ENCODE data around the gene TMEM272. TPM values are rescaled to one million over a fixed set of nuclear protein-coding genes. Genes with fewer than 3 reads are reported as not detected.

TMEM272 gene
- total RNA-seq, 1 donor from 2014 or later = 0.59 TPM

DNA sequence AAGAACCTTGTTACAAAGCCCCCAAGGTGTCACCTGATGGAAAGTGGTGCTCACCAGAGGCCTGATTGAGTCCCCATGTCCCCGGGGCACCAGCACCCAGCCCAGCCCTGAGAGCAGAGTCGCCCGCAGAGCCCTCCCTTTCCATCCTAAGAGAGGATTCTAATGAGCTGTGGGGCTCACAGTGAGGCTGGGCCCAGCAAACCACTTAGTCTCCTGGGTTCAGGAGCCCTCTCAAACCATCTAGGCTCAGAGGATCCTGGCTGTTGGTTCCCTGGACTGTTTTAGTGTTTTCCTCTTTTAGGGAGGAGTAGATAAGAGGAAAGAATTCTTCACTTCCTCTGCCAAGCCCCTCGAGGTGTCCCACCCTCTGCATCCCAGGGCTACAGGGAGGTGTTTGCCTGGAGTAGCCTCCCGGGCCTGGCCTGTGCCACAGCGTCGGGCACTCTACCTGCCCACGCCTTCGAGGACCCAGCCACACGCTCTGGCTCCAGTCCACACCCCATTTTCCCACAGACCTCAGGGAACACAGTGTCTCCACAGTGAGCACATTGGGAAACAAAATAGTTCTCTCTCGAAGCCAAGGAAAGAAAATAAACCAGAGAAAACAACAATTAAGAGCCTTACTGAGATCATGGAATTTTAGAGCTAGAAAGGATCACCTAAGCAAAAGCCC lies 75.4 kb downstream of the TMEM272 start:
- no peak for TF ChIP-seq CTCF (IDR thresholded peaks at IDR 0.05; ENCODE audit: partially characterized antibody, unreplicated experiment)
- peaks cover 12% of the 10 kb centered on the region for H3K27me3 Mint-ChIP-seq (ENCODE audit: unreplicated experiment)
- no peaks in the 10 kb centered on the region for H3K36me3 Mint-ChIP-seq (ENCODE audit: unreplicated experiment)
- no peak overlapping the region for H3K4me3 Mint-ChIP-seq (ENCODE audit: unreplicated experiment)
- no peak for DNase-seq
- peaks cover 11% of the 10 kb centered on the region for H3K9me3 Mint-ChIP-seq (ENCODE audit: unreplicated experiment)
- H3K27ac Mint-ChIP-seq (ENCODE audit: unreplicated experiment) = no peak overlapping the region
- peaks cover 19% of the 10 kb centered on the region for H3K4me1 Mint-ChIP-seq (ENCODE audit: low read depth, unreplicated experiment)

DNA sequence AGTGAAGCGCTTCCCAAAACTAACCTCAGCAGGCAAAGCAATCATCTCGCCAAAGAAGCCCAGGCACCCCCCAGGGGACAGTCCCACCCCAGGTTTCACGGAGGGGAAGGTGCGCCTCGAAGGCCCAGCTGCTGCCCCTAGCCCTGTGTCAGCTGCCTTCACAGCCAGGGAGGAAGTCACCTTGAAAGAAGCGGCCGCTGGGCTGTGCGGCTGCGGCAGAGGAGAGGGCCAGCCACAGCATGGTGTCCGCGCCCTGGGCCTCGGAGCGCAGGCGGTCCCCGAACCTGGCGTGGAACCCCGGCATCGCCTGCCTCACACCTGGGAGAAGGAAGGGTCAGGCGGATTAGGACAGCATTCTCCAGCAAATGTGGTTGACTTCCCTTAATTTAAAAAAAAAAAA lies 76.0 kb downstream of the TMEM272 start:
- no peak for TF ChIP-seq CTCF (IDR thresholded peaks at IDR 0.05; ENCODE audit: partially characterized antibody, unreplicated experiment)
- Mint-ChIP-seq H3K9me3 (ENCODE audit: unreplicated experiment) (peaks cover 11% of the 10 kb centered on the region), H3K27me3 (ENCODE audit: unreplicated experiment) (peaks cover 12% of the 10 kb centered on the region), H3K27ac (ENCODE audit: unreplicated experiment) (peak overlapping the region; percentile 86), H3K36me3 (ENCODE audit: unreplicated experiment) (no peaks in the 10 kb centered on the region), H3K4me3 (ENCODE audit: unreplicated experiment) (peak overlapping the region; percentile 59), H3K4me1 (ENCODE audit: low read depth, unreplicated experiment) (peaks cover 22% of the 10 kb centered on the region)
- DNase-seq = no peak

DNA sequence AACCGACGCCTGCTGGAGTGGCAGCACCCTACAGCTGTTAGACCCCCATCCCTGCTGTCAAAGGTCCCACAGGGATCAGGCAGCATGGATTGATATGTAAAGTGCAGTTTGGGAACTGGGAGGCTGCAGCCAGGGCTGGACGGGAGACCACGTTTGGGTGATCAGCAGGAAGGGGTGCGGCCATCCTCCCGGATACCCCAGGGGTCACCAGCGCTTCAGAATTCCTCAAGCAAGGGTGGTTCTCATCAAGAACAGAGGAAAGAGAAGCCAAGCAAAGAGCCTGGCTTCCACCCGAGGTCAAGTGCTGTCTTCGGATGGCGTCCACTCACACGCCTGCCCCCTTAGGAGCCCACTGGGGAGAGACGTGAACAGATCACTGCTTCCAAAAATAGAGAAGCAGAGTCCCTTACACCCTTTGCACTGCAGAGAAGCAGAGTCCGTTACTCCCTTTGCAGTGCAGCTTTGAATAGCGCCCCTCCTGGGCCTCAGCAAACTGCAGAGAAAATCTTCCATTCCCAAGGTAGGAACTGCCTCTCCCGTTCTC lies 76.5 kb downstream of the TMEM272 start:
- DNase-seq = peak; percentile 47
- no peaks in the 10 kb centered on the region for H3K36me3 Mint-ChIP-seq (ENCODE audit: unreplicated experiment)
- peak; percentile 35 for TF ChIP-seq CTCF (IDR thresholded peaks at IDR 0.05; ENCODE audit: partially characterized antibody, unreplicated experiment)
- H3K9me3 Mint-ChIP-seq (ENCODE audit: unreplicated experiment) = peaks cover 11% of the 10 kb centered on the region
- H3K4me3 Mint-ChIP-seq (ENCODE audit: unreplicated experiment) = peak overlapping the region; percentile 59
- peak overlapping the region; percentile 86 for H3K27ac Mint-ChIP-seq (ENCODE audit: unreplicated experiment)
- peaks cover 12% of the 10 kb centered on the region for H3K27me3 Mint-ChIP-seq (ENCODE audit: unreplicated experiment)
- peaks cover 23% of the 10 kb centered on the region for H3K4me1 Mint-ChIP-seq (ENCODE audit: low read depth, unreplicated experiment)

GRCh38 chr13:51767100-51767499 lies 77.9 kb downstream of the TMEM272 start:
- Mint-ChIP-seq H3K36me3 (ENCODE audit: unreplicated experiment) (no peaks in the 10 kb centered on the region), H3K4me1 (ENCODE audit: low read depth, unreplicated experiment) (peaks cover 20% of the 10 kb centered on the region), H3K9me3 (ENCODE audit: unreplicated experiment) (peaks cover 9% of the 10 kb centered on the region), H3K27ac (ENCODE audit: unreplicated experiment) (no peak overlapping the region), H3K27me3 (ENCODE audit: unreplicated experiment) (peaks cover 15% of the 10 kb centered on the region), H3K4me3 (ENCODE audit: unreplicated experiment) (no peak overlapping the region)
- no peak for TF ChIP-seq CTCF (IDR thresholded peaks at IDR 0.05; ENCODE audit: partially characterized antibody, unreplicated experiment)
- no peak for DNase-seq

GRCh38 chr13:51765142-51765515 lies 79.8 kb downstream of the TMEM272 start:
- peaks cover 9% of the 10 kb centered on the region for H3K9me3 Mint-ChIP-seq (ENCODE audit: unreplicated experiment)

More at GRCh38 chr13:51765142-51765515, 79.8 kb downstream of the TMEM272 start:
- H3K27ac Mint-ChIP-seq (ENCODE audit: unreplicated experiment) = peak overlapping the region; percentile 62
- H3K4me1 Mint-ChIP-seq (ENCODE audit: low read depth, unreplicated experiment) = peaks cover 28% of the 10 kb centered on the region
- peaks cover 17% of the 10 kb centered on the region for H3K27me3 Mint-ChIP-seq (ENCODE audit: unreplicated experiment)
- no peak overlapping the region for H3K4me3 Mint-ChIP-seq (ENCODE audit: unreplicated experiment)
- TF ChIP-seq CTCF (IDR thresholded peaks at IDR 0.05; ENCODE audit: partially characterized antibody, unreplicated experiment) = no peak
- no peak for DNase-seq
- no peaks in the 10 kb centered on the region for H3K36me3 Mint-ChIP-seq (ENCODE audit: unreplicated experiment)

Data from glutamatergic neuron (in vitro differentiated cells).